ENCODE measurements around the gene PSMD5. TPM values are rescaled to one million over a fixed set of nuclear protein-coding genes. Genes with fewer than 3 reads are reported as not detected.

The PSMD5 gene
- total and polyA plus RNA-seq, 11 donors, result 4.8 to 17.9 (median 13.4) TPM

DNA sequence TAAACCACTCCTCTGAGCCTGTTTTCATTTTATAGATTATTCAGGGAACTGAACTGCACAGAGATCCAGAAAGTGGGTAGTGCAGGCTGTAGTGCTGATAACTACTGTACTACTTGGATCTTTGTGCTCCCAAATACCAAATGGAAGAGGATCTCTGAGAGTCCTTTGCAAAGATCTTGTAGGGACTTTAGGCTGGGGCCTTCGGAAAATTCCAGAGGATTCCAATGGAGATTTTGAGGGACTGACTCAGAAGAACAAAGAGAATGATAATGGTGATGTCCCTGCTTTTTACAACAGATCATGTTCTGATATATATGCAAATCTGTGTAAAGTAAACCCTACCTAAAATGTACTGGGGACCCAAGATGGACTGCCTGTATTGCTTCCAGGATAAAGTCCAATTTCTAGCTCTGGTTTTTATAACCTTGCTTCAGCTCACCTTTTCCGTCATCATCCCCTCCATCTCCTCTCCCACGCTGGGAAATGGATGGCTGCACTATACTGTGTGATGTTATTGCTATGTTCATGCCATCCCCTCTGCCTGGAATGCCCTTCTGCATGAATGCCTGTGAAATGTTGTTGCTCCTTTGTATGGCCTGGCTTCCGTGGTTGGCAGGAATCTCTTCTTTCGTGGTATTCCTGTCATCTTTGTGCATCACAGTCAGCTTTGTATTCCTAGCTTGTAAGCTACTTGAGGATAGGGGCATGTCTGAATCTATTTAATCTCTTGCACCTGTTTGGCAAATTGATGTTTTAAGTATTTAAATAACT is 9.7 kb upstream of the PSMD5 start:
- TF ChIP-seq, protein P1, sequence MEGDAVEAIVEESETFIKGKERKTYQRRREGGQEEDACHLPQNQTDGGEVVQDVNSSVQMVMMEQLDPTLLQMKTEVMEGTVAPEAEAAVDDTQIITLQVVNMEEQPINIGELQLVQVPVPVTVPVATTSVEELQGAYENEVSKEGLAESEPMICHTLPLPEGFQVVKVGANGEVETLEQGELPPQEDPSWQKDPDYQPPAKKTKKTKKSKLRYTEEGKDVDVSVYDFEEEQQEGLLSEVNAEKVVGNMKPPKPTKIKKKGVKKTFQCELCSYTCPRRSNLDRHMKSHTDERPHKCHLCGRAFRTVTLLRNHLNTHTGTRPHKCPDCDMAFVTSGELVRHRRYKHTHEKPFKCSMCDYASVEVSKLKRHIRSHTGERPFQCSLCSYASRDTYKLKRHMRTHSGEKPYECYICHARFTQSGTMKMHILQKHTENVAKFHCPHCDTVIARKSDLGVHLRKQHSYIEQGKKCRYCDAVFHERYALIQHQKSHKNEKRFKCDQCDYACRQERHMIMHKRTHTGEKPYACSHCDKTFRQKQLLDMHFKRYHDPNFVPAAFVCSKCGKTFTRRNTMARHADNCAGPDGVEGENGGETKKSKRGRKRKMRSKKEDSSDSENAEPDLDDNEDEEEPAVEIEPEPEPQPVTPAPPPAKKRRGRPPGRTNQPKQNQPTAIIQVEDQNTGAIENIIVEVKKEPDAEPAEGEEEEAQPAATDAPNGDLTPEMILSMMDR (IDR thresholded peaks at IDR 0.05), result no peak
- TF ChIP-seq POLR2A (IDR thresholded peaks at IDR 0.05), result no peak
- DNase-seq, result no peak

DNA sequence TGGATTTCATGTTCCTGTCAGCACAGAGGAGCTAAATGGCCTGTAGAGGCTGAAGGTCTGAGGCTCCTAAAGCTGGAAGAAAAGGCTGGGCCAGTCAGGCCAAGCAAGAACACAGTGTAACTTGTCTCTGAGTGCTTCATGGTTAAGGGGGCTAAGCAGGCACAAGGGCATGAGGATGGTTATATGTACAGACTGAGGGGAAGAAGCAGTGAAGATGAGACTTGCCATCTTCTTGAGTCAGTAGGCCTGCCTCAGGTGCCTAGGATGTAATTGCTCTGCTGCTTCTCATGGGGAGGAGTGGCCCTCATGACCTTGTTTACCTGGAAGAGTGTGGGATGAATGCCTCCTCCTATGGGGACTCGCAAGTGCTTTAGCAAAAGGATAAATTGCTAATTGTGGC is 8.7 kb upstream of the PSMD5 start:
- no peaks in the 10 kb centered on the region for H3K27me3 ChIP-seq
- peaks cover 0 to 5% (median 0%) of the 10 kb centered on the region in 12 donors for H3K4me1 ChIP-seq
- ATAC-seq (no peak), DNase-seq (no peak)
- H3K9me3 ChIP-seq, result no peaks in the 10 kb centered on the region
- no peak overlapping the region for H3K4me3 ChIP-seq
- WGBS, 4 donors, result 91 to 100% (median 96%) methylated on average over 1 of the region's 1 CpG
- H3K36me3 ChIP-seq, result peaks cover 0 to 57% (median 34%) of the 10 kb centered on the region in 9 donors
- TF ChIP-seq, protein P1 (IDR thresholded peaks at IDR 0.05), result no peak
- TF ChIP-seq POLR2A (IDR thresholded peaks at IDR 0.05), result no peak
- H3K27ac ChIP-seq, result no peak overlapping the region
- intact Hi-C loops (cut with DNase I), result no loop called here

More for the DNA sequence above, 9.7 kb upstream of the PSMD5 start:
- intact Hi-C loops (cut with DNase I), result no loop called here
- no peak overlapping the region for H3K27ac ChIP-seq
- H3K4me3 ChIP-seq, result no peak overlapping the region
- no peaks in the 10 kb centered on the region for H3K9me3 ChIP-seq
- WGBS, 4 donors, result 80 to 86% (median 84%) methylated on average over 5 of the region's 5 CpGs
- H3K36me3 ChIP-seq, result peaks cover 0 to 58% (median 34%) of the 10 kb centered on the region in 9 donors
- no peak for ATAC-seq
- peaks cover 0 to 8% (median 0%) of the 10 kb centered on the region in 12 donors for H3K4me1 ChIP-seq
- no peaks in the 10 kb centered on the region for H3K27me3 ChIP-seq

DNA sequence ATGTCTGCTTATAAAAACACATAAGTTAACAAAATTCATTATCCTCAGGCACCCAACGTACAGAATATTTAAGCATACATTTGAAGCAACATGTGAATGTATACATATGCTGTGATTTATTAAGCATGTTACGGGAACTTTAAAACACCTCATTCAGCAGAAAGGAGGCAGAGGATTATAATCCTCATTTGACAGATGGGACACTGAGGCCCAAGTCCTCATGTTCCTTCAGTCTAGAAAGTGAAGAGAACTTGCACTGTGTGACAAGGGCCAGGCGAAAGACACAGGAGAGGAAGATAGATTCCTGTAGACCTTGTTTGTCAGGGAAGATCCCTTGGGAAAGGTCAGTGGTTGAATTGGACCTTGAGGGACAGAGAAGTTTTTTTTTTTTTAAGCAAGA is 7.6 kb upstream of the PSMD5 start:
- intact Hi-C loops (cut with DNase I), result no loop called here
- H3K36me3 ChIP-seq, result peaks cover 0 to 68% (median 34%) of the 10 kb centered on the region in 9 donors

DNA sequence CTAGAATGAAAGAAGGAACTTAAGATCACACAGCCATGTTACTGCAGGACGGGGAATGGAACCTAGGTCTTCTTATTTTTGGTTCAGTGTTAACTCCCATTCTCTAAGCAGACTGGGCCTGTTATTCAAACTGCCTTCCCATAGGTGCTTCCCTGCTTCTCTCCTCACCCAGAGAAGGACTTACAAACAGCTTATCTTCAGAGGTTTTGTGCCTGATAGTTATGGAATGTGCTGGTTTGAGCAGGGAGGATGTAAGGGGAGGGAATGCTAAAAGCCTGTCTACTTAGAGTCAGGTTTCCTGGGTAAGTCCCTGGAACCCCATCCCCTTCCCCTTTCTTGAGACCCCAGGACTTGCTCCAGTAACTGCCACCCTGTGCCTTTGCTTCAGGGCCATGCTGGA is 4.2 kb upstream of the PSMD5 start:
- Histone ChIP-seq H3K4me3 (no peak overlapping the region), H3K27me3 (no peaks in the 10 kb centered on the region), H3K36me3 (peaks cover 0 to 47% (median 14%) of the 10 kb centered on the region in 9 donors), H3K27ac (no peak overlapping the region), H3K4me1 (peaks cover 0 to 30% (median 11%) of the 10 kb centered on the region in 12 donors), H3K9me3 (peaks cover 0 to 6% (median 0%) of the 10 kb centered on the region in 12 donors)
- intact Hi-C loops (cut with DNase I), result loop anchor here in 2 of 10 donors (10.0 kb wide), 1 partner anchor 88 kb away; no protein-coding TSS in a partner anchor
- 81 to 93% (median 88%) methylated on average over 1 of the region's 1 CpG for WGBS, 4 donors
- no peak for ATAC-seq
- no peak for DNase-seq
- TF ChIP-seq, protein P1 (IDR thresholded peaks at IDR 0.05), result no peak
- TF ChIP-seq POLR2A (IDR thresholded peaks at IDR 0.05), result no peak

More for the DNA sequence above, 7.6 kb upstream of the PSMD5 start:
- H3K27me3 ChIP-seq, result no peaks in the 10 kb centered on the region
- H3K27ac ChIP-seq, result no peak overlapping the region
- H3K9me3 ChIP-seq, result no peaks in the 10 kb centered on the region
- WGBS, 4 donors, result 83 to 97% (median 96%) methylated on average over 3 of the region's 3 CpGs
- ATAC-seq (no peak), DNase-seq (no peak)
- H3K4me1 ChIP-seq, result peaks cover 0 to 10% (median 0%) of the 10 kb centered on the region in 12 donors
- no peak overlapping the region for H3K4me3 ChIP-seq
- no peak for TF ChIP-seq POLR2A (IDR thresholded peaks at IDR 0.05)
- TF ChIP-seq, protein P1 (IDR thresholded peaks at IDR 0.05), result no peak

All from heart left ventricle (tissue), 16 donors.